Panc1 (cell line): ENCODE measurements around the gene NUBP2. TPM values are rescaled to one million over a fixed set of nuclear protein-coding genes. Genes with fewer than 3 reads are reported as not detected.

ENCODE experiments used
- ATAC-seq: fragments of 200-7000 bp; cut with Tn5 transposase; 2 replicates; pipeline ENCODE4 v1.9.1; 2020; ENCODE audit warnings: mild to moderate bottlenecking, moderate library complexity
- BruUV-seq: library from RNA; stranded (reverse); fragments of 400-500 nt; replicated peaks from 2 replicates; lab custom pipeline; 2021; lab: Mats Ljungman, UMichigan
- CTCF ChIA-PET: fragments of 300-600 bp; sonication (Branson Sonifier 250); formaldehyde crosslinking; loops from one replicate; lab custom pipeline; 2022; ENCODE audit warnings: antibody characterized with exemption; lab: Charles Lee
- POLR2A ChIA-PET: fragments of 300-600 bp; sonication (Branson Sonifier 250); formaldehyde crosslinking; loops from one replicate; lab custom pipeline; 2022; ENCODE audit warnings: antibody characterized with exemption; lab: Charles Lee
- DNase-seq: peaks from one replicate; pipeline ENCODE4 v3.0.0-alpha.2; 2010; ENCODE audit warnings: low read depth, low spot score
- H3K27ac ChIP-seq: 2 replicates; pipeline ENCODE4 v1.5.1; 2011; ENCODE audit warnings: mild to moderate bottlenecking, low read length, inconsistent platforms
- H3K27me3 ChIP-seq: fragments of 200-500 bp; sonication (Bioruptor generic); 2 replicates; pipeline ENCODE4 v1.6.0; 2014; ENCODE audit warnings: low read length, inconsistent platforms; ENCODE audit not compliant: control insufficient read depth, insufficient read depth
- H3K36me3 ChIP-seq: fragments of 200-500 bp; sonication (Bioruptor generic); 2 replicates; pipeline ENCODE4 v1.5.1; 2014; ENCODE audit warnings: inconsistent platforms, mild to moderate bottlenecking, low read length, moderate library complexity; ENCODE audit not compliant: control insufficient read depth, insufficient read depth
- H3K4me1 ChIP-seq: 2 replicates; pipeline ENCODE4 v1.5.1; 2011; ENCODE audit warnings: inconsistent platforms, mild to moderate bottlenecking, low read length, moderate library complexity; ENCODE audit not compliant: control insufficient read depth, insufficient read depth
- H3K4me3 ChIP-seq, 2 experiments: 2 replicates each; pipeline ENCODE4 v1.5.1; 2011 to 2012; ENCODE audit warnings: low read depth in 2 of 2, low read length in 2 of 2, mild to moderate bottlenecking in 2 of 2, inconsistent platforms in 1 of 2, moderate library complexity in 1 of 2
- H3K9me3 ChIP-seq: fragments of 200-500 bp; sonication (Bioruptor generic); 2 replicates; pipeline ENCODE4 v1.5.1; 2014; ENCODE audit warnings: low read depth, mild to moderate bottlenecking, inconsistent platforms, low read length, moderate library complexity; ENCODE audit not compliant: control insufficient read depth, insufficient read depth
- POLR2AphosphoS5 ChIP-seq: IDR thresholded peaks from 2 replicates; pipeline ENCODE4 v1.6.1; 2012; ENCODE audit warnings: mild to moderate bottlenecking, low read depth, low read length, moderate library complexity
- REST ChIP-seq, 2 experiments: IDR thresholded peaks; 2 replicates each; pipeline ENCODE4 v1.6.1; 2011 to 2012; ENCODE audit warnings: low read depth in 2 of 2, control low read depth in 1 of 2, low read length in 1 of 2, mild to moderate bottlenecking in 1 of 2, moderate library complexity in 1 of 2; ENCODE audit not compliant: insufficient read depth in 1 of 2
- SIN3A ChIP-seq: IDR thresholded peaks from 2 replicates; pipeline ENCODE4 v1.6.1; 2012; ENCODE audit warnings: low read depth, mild to moderate bottlenecking, low read length, moderate library complexity, borderline replicate concordance; ENCODE audit not compliant: insufficient read depth
- TCF7L2 ChIP-seq: IDR thresholded peaks from 2 replicates; pipeline ENCODE4 v1.6.1; 2011; ENCODE audit warnings: mild to moderate bottlenecking, low read depth, low read length, inconsistent platforms
- in situ Hi-C: cut with HindIII; loops from 2 replicates; pipeline ENCODE4 v1.10.0; 2016; ENCODE audit warnings: low sequenced_read_pairs, low pct_unique_long_range_greater_than_20kb
- intact Hi-C: fragments of 100-400 bp; cut with micrococcal nuclease; formaldehyde crosslinking; loops from one replicate; pipeline ENCODE4 v1.10.0; 2022; ENCODE audit not compliant: unreplicated experiment
- total RNA-seq: library from RNA; stranded (reverse); gene quantifications from one replicate; pipeline ENCODE4 v1.2.1, GENCODE V29; 2021; ENCODE audit not compliant: unreplicated experiment
- TF ChIP-seq, protein P1 (sequence below): fragments of 450-650 bp; IDR thresholded peaks from 2 replicates; pipeline ENCODE4 v1.5.1; 2017; ENCODE audit warnings: mild to moderate bottlenecking

NUBP2 gene
- total RNA-seq, 1 experiment from 2014 or later: 85.8 TPM

GRCh38 chr16:1745181-1745899, 37.4 kb upstream of the NUBP2 start:
- Histone ChIP-seq H3K36me3 (no peaks in the 10 kb centered on the region; the same call in 1 of the 2 replicates), H3K4me1 (no peaks in the 10 kb centered on the region), H3K27ac (no peak overlapping the region), H3K4me3 (no peak overlapping the region), H3K9me3 (no peaks in the 10 kb centered on the region), H3K27me3 (no peaks in the 10 kb centered on the region)
- no peak for TF ChIP-seq POLR2AphosphoS5
- TF ChIP-seq SIN3A: no peak
- TF ChIP-seq, protein P1, sequence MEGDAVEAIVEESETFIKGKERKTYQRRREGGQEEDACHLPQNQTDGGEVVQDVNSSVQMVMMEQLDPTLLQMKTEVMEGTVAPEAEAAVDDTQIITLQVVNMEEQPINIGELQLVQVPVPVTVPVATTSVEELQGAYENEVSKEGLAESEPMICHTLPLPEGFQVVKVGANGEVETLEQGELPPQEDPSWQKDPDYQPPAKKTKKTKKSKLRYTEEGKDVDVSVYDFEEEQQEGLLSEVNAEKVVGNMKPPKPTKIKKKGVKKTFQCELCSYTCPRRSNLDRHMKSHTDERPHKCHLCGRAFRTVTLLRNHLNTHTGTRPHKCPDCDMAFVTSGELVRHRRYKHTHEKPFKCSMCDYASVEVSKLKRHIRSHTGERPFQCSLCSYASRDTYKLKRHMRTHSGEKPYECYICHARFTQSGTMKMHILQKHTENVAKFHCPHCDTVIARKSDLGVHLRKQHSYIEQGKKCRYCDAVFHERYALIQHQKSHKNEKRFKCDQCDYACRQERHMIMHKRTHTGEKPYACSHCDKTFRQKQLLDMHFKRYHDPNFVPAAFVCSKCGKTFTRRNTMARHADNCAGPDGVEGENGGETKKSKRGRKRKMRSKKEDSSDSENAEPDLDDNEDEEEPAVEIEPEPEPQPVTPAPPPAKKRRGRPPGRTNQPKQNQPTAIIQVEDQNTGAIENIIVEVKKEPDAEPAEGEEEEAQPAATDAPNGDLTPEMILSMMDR: no peak
- no peak for TF ChIP-seq REST (IDR thresholded peaks at IDR 0.05; ENCODE audit: insufficient read depth in 1 of 2, low read depth in 2 of 2, low read length in 1 of 2)
- TF ChIP-seq TCF7L2: no peak
- ATAC-seq: no peak
- TSS peak; percentile 56 for BruUV-seq
- intact Hi-C loops: no loop called here
- CTCF ChIA-PET: no interaction called here
- no peak for DNase-seq
- POLR2A ChIA-PET: interaction anchor here (0.6 kb wide), 1 partner anchor 325 kb away, joined by 3 read pairs; the partner anchor contains the start of gene UQCC4
- in situ Hi-C loops: no loop called here

- Histone ChIP-seq H3K27ac (no peak overlapping the region), H3K4me3 (no peak overlapping the region), H3K36me3 (no peaks in the 10 kb centered on the region; the same call in 1 of the 2 replicates), H3K27me3 (no peaks in the 10 kb centered on the region), H3K9me3 (no peaks in the 10 kb centered on the region), H3K4me1 (no peaks in the 10 kb centered on the region)
- intact Hi-C loops: no loop called here
- DNase-seq (no peak), ATAC-seq (no peak)
- POLR2A ChIA-PET: interaction anchor here (0.6 kb wide), 1 partner anchor 326 kb away, joined by 3 read pairs; the partner anchor contains the start of gene UQCC4
- BruUV-seq: no TSS peak
- in situ Hi-C loops: no loop called here
- CTCF ChIA-PET: no interaction called here
- no peak for TF ChIP-seq SIN3A
- TF ChIP-seq TCF7L2: no peak
- TF ChIP-seq POLR2AphosphoS5: no peak
- TF ChIP-seq, protein P1: no peak
- TF ChIP-seq REST (IDR thresholded peaks at IDR 0.05; ENCODE audit: insufficient read depth in 1 of 2, low read depth in 2 of 2, low read length in 1 of 2): no peak
Measured at GRCh38 chr16:1745900-1746692, 36.7 kb upstream of the NUBP2 start.
